ENCODE results near the gene ANKRD44.

- no peak for TF ChIP-seq CTCF (IDR thresholded peaks at IDR 0.05)
- no peak for TF ChIP-seq ZNF512 (CRISPR knock-in tag; IDR thresholded peaks at IDR 0.05; ENCODE audit: borderline replicate concordance)
- no peak for TF ChIP-seq RELA (CRISPR knock-in tag; IDR thresholded peaks at IDR 0.05; ENCODE audit: borderline replicate concordance)
- TF ChIP-seq ATF1 (CRISPR knock-in tag; IDR thresholded peaks at IDR 0.05) = no peak
- no peak for TF ChIP-seq USF1 (CRISPR knock-in tag; IDR thresholded peaks at IDR 0.05)
- TF ChIP-seq NR3C1 (CRISPR knock-in tag; conservative IDR thresholded peaks at IDR 0.05; ENCODE audit: low read depth) = no peak
Measured at GRCh38 chr2:197240421-197241041, 70.0 kb downstream of the ANKRD44 start.
